ENCODE measurements around the gene PITPNC1.

GRCh38 chr17:67436233-67436632, 59.2 kb downstream of the PITPNC1 start:
- TF ChIP-seq, protein P1, sequence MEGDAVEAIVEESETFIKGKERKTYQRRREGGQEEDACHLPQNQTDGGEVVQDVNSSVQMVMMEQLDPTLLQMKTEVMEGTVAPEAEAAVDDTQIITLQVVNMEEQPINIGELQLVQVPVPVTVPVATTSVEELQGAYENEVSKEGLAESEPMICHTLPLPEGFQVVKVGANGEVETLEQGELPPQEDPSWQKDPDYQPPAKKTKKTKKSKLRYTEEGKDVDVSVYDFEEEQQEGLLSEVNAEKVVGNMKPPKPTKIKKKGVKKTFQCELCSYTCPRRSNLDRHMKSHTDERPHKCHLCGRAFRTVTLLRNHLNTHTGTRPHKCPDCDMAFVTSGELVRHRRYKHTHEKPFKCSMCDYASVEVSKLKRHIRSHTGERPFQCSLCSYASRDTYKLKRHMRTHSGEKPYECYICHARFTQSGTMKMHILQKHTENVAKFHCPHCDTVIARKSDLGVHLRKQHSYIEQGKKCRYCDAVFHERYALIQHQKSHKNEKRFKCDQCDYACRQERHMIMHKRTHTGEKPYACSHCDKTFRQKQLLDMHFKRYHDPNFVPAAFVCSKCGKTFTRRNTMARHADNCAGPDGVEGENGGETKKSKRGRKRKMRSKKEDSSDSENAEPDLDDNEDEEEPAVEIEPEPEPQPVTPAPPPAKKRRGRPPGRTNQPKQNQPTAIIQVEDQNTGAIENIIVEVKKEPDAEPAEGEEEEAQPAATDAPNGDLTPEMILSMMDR (conservative IDR thresholded peaks at IDR 0.05 in 1 of 2, IDR thresholded peaks at IDR 0.05 in 1 of 2; ENCODE audit: low read depth in 1 of 2, low read length in 2 of 2), result no peak
- TF ChIP-seq EZH2 (IDR thresholded peaks at IDR 0.05; ENCODE audit: low read length, missing control alignments), result no peak

All from fibroblast of lung (primary cell).